GM19438 (cell line): ENCODE measurements around the gene GSTO2.
A peak's percentile ranks its signal among the peaks of the same experiment; 100 is the strongest.

Source experiments
- ATAC-seq: cut with Tn5 transposase; IDR thresholded peaks from one replicate; pipeline ENCODE4 v1.9.1; 2021; ENCODE audit warnings: low read depth; ENCODE audit not compliant: unreplicated experiment

Gene GSTO2

GRCh38 chr10:104277785-104278184 lies 8.8 kb downstream of the GSTO2 start:
- no peak for ATAC-seq

DNA sequence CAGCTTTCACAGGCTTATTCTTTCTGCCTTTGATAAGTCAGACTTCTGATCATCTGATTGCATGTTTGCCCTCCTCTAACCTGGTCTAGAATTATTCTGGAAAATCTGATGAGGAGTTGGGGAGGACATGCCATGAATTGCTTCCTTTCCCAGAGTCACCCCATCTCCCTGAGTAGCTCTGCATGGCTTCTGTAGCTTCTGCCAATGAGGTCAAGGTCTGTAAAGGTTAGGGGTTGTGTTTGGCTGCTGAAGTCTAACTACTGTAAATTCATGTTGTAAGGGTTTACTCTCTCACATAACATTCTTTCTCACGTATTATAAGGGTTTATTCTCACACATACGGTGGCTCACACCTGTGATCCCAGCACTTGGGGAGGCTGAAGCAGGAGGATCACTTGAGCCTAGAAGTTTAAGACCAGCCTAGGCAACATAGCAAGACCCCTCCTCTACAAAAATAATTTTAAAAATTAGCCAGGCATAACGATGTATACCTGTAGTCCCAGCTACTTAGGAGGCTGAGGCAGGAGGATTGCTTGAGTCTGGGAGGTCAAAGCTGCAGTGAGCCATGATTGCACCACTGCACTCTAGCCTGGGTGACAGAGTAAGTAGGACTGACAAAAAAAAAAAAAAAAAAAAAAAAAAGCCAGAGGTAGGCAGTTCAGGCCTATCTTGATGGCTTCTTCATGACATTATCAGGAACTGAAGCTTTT lies 10.7 kb downstream of the GSTO2 start:
- ATAC-seq, result no peak

- ATAC-seq, result no peak
Observed at GRCh38 chr10:104281694-104282093, 12.7 kb downstream of the GSTO2 start.

DNA sequence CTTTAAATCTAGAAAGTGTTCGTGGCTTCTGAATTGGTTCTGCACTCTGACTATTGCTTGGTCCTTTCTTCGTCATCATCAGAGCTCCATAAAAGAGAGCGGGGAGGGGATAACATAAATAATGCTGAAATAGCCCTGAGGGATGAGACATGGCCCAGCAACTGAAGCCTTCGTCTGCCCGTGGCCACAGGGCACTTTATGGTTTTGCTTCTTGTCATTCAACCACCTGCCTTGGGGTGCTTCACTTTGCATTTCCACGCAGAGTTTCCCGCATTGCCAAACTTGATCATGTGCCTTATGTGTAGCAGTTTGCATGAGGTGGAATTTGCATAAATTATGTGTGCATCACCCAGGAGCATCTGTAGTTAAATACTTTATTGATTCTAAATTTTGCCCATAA lies 15.9 kb downstream of the GSTO2 start:
- no peak for ATAC-seq

DNA sequence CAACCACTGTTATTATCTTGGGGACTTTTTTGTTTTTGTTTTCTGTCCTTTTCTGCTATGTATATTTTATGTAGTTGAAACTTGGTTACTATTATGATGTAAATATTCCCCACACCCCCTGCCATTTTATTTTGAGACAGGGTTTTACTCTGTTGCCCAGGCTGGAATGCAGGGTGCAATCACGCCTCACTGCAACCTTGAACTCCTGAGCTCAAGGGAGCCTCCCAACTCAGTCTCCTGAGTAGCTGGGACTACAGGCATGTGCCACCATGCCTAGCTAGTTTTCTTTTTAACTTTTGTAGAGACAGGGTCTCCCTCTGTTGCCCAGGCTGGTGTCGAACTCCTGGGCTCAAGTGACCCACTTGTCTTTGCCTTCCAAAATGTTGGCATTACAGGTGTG lies 18.0 kb downstream of the GSTO2 start:
- ATAC-seq, result no peak

DNA sequence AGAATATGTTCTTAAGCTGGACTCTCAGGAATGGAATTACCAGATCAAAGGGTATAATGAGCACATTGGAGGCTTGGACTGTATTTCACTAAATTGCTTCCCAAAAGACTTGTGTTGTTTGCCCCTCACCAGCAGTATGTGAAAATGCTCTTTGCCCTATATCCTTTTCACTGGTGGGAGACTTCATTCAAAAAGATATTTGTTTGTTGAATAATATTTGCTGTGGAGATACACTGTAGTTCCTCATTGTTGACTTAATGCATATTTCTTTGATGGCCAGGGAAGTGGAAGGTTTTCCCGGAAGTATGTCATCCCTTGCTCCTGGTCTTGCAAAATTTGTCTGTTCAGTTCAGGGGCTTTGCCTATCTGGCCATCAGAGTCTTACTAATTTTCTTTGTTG lies 19.4 kb downstream of the GSTO2 start:
- ATAC-seq, result no peak

DNA sequence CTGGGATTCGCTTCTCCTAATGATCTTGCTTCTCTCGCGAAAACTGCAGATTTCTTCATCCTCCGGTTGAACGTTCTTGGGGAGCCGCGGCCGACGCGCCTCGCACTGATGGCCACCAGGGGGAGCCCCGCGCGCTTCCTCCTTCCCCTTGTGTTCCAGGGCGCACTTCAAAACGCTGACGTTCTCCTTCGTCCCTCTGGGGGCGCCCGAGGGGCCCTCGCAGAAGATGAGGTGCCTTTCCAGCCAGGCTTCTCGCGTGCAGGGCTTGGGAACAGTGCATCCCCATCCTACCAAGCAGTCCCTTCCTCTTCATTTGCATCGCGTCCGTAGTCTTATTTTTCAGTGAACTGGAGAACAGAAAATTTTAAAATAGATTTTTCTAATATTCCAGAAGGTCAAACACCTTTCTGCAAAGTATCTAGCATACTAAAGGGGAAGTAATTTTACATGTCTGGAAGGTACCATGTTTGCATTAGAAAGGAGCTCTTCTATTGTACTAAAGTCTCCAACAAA lies 22.5 kb downstream of the GSTO2 start:
- ATAC-seq, result peak; percentile 97

GRCh38 chr10:104293011-104293410 lies 24.0 kb downstream of the GSTO2 start:
- ATAC-seq, result no peak

DNA sequence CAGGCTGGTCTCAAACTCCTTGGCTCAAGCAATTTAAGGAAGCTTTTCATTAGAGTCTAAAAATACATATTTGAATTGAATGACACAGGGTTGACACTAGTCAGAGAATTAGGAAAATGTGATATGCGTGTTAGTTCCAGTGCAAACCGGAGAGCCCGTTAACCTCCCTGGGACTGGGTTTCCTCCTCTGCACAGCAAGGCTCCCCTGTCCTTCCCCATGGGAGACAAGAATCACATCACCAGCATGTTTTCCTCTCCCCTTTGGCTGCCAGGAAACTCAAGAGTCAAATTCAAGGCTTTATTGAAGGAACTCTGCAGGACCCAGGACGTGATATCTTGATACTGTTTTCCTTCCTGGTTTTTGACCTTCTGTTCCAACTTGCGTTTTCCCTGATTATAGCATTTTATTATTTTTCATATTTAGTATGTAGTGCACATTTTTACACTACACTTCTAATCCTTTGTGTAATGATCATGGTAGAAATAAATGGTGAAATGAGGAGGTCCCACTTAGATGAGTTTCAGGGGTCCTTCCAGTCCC lies 24.9 kb downstream of the GSTO2 start:
- no peak for ATAC-seq

DNA sequence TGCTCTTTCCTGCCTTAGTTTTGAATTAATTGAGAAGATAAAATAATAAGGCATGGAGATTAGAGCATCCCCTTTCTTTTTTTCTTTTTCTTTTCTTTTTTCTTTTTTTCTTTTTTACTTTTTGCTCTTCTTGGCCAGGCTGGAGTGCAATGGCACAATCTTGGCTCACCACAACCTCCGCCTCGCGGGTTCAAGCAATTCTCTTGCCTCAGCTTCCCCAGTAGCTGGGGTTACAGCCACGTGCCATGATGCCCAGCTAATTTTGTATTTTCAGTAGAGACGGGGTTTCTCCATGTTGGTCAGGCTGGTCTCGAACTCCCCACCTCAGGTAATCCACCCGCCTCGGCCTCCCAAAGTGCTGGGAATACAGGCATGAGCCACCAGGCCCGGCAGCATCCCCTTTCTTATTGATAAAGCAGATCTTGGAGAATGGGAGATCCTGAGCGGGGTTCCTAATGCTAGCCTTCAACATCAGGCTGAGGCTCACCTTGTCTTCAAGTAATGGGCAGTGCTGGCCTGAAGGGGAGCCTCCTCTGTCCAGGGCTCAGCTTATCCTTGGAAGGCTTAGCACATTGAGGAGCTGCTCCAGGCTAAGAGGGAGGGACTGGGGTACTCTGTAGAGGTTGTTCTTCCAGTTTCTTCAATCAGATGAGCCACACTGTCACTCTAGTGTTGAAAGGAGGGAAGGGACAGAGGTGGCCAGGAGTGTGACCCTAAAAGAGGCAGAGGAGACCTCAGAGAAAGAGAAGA lies 27.9 kb downstream of the GSTO2 start:
- no peak for ATAC-seq

DNA sequence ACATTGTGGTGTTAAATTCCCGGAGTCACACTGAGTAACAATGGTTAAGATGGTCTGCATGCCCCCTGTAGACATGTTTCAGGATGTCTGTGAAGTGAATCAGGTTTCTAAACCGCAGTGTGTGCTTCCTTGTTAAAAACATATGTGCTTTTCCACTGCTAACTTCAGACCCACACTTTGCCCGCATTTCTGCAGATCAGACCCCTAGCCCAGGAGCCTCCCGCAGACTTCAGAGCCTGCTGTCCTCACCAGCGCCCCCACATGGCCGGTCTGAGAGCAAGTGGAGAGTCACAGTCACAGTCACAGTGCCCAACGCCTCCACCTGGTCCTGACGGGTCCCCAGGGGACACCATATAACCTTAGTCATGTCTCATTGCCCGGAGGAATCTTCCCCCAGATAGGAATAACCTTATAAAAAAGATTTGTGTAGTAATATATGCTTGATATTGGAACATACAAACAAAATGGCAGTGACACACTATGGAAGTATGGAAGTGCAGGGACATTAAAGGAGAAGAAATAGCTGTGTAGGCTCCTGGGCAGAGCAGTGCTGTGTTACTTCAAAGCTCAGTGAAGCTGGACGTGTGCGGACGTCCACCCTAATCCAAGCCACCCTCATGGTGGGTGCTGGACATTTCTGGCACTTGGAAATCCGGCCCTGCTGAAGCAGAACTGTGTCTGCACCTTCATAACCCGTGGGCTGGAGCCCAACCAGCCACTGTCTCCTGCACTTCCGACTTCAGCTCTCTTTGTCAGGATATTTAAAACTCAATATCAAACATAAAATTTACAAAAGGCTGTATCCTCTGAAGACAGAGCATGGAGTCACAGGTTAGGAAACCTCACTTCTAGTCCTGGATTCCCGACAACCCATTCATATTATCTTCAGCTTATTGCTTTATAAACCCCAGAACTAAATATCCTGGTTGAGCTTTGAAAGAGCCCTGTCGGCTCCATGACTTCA lies 29.0 kb downstream of the GSTO2 start:
- no peak for ATAC-seq

GRCh38 chr10:104299031-104299904 lies 30.3 kb downstream of the GSTO2 start:
- no peak for ATAC-seq

- no peak for ATAC-seq
Observed at GRCh38 chr10:104300002-104300735, 31.2 kb downstream of the GSTO2 start.

DNA sequence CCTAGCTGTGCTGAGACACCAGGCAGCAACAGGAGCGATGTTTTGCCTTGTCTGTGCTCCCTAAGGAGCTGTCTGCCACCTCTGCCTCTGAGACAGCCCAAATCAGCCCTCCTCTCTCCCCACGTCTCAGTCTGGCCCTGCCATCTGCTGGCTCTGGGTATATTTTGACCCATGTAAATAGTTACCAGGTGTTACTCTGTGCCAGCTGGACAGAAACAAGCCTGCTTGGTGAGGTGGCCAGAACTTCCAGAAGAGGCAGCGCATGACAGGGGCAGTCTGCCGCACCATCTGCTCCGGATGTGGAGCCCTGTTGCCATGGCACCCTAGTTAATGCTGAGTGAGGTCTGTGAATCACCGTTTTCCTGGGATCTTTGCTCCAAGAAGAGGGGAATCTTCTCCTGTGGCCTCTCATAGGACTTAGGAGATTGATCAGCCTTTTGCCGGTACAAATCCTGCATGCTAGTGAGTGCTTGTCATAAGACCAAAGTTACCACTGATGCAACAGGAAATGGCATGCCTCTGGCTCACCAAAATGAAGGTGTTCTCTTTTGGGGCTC lies 31.8 kb downstream of the GSTO2 start:
- ATAC-seq, result no peak

DNA sequence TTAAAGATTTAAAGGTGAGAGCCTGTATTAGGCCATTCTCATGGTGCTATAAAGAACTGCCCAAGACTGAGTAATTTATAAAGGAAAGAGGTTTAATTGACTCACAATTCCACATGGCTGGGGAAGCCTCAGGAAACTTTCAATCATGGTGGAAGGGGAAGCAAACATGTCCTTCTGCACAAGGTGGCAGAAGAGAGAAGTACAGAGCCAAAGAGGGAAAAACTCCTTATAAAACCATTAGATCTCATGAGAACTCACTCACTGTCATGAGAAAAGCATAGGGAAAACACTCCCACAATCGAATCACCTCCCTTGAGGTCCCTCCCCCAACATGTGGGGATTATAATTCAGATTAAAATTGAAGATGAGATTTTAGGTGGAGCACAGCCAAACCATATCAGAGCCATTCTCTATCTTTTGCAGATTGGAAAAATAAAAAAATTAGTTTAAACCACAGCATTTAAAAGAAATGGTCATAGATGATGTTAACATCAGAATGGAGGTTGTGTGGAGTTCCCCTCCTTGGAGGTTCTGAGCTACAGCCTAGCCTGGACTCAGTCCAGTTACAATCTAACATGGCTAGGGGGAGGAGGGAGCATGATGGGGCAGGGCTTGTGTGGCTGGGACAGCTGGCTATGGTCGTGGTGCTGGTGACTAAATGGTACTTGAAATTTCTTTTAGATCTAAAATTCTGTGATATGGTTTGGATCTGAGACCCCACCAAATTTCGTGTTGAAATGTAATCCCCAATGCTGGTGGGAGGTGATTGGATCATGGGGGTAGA lies 33.1 kb downstream of the GSTO2 start:
- ATAC-seq, result no peak

DNA sequence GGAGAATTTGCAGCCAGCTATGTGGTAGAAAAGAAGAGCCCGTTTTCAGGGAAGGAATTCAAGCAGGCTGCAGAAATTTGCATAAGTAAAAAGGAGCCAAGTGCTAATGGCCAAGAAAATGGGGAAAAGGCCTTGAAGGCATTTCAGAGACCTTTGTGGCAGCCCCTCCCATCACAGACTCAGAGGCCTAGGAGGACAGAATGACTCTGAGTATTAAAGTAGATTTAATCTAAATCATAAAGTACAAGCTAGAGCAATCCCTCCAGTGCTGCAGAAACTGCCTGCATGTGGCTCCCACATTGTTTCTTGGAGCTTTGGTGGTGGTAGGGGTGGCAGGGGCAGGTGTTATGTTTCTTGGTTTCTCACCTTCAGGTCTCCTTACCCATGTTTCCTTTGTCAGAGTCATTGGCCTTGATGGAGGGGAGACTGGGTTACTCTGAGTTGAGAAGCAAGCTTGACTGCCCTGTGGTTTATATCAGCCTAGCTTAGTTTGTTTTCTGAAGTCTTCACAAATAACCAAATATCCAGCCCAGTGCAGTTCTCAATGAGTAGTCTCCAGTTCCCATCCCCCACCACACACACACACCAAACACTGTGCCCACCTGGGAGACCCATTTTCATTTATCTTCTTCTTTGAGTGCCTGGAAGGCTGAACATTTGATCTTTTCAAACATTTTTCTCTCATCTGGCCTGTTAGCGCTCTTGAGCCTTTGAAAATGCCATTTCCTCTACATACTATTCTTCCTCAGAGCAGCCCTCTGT lies 34.8 kb downstream of the GSTO2 start:
- no peak for ATAC-seq

DNA sequence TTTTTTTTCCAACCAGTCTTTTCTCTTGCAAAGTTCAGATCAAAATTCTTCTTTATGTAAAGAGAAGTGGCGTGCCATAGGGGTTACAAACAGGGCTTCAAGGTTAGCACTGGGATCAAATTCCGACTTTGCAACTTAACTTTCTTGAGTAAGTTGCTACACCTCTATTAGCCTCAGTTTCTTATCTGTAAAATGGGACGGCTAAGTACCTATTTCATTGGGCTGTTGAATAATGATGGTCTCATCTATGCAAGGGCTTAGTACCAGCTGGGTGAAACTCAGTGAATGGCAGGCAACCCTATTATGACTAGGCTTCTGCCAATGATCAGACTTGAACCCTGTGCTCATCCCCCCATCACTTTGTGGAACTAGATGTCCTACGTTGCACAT lies 35.4 kb downstream of the GSTO2 start:
- no peak for ATAC-seq
